ENCODE data around the gene CPHXL2.

Gene CPHXL2

GRCh38 chr16:75635036-75635435 lies 41.8 kb downstream of the CPHXL2 start:
- DNase-seq, result no peak

DNA sequence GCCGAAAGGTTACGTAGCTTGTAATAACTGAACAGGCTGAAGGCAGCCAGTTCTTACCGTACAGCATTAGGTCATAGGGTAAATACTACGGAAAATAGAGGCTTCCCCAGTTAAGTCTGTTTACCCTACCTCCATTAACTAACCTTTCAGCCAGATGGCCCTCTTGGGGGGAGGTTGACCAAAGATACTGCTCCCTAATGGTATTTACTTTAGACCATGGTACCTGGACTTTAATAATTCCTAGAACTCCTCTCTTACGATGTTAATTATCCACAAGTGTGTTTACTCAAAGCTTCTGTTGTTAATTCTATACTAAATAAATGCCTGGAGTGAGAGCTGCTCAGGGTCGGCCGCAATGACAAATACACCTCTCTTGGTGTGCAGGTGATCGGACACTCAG lies 44.0 kb downstream of the CPHXL2 start:
- no peak for DNase-seq

DNA sequence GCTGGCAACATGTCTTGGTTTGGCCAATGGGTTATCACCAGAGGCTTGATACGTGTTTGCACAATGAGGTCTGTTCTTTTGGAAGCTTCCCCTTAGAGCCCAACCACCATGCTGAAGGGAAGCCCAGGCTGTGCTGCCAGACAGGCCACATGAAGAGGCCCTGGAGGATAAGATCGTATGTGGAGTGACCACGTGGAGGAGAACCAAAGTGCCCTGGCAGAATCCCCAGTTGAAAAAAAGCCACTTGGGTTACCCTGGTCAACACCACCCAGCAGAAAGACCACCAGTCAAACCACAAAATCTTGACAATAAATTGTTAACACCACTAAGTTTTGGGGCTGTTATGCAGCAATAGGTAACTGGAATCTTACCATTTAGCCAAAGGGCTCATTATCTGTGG lies 46.8 kb downstream of the CPHXL2 start:
- DNase-seq, result no peak

DNA sequence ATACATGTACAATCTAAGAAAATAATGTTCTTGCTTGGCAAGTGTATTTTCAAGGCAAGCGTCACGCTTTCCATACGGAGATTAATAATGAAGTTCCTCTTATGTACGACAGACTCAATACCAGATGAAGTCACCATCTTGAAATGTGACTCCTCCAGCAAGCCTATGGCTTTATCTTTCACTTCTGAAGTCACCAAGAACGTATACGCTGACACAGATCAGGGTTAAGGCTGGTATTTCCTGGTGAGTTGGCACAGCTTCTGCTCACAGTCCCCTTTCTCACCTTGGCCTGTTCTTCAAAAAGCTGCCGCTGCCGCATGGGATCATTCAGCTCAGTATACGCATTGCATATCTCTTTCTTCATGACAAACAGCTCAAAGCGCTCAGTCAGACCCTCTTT lies 47.7 kb downstream of the CPHXL2 start:
- DNase-seq, result no peak

DNA sequence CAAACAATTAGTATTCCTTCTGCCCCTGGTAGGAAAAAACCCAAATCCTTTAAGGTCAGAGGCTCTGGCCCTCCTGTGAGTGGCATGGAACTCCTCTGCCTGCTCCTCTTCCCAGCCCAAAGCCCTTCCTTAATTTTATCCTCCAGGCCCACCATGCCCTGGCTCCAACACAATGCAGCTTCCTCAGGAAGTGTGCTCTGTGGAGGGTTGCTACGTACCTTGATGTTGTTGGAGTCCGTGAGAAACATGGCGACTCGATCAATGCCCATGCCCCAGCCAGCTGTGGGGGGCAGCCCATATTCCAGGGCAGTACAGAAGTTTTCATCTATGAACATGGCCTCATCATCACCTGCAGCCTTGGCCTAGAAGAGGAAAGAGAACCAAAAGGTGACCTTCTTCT lies 48.5 kb downstream of the CPHXL2 start:
- DNase-seq, result no peak

GRCh38 chr16:75627851-75628250 lies 49.0 kb downstream of the CPHXL2 start:
- no peak for DNase-seq

GRCh38 chr16:75626806-75627205 lies 50.0 kb downstream of the CPHXL2 start:
- DNase-seq, result no peak

GRCh38 chr16:75624921-75625334 lies 51.9 kb downstream of the CPHXL2 start:
- no peak for DNase-seq

GRCh38 chr16:75622761-75623605 lies 53.8 kb downstream of the CPHXL2 start, which contains the start of gene ADAT1:
Gene ADAT1 (minus strand): TSS chr16:75623281. CDS start chr16:75620799, 2,482 bp downstream.
- peak; percentile 95 for DNase-seq

DNA sequence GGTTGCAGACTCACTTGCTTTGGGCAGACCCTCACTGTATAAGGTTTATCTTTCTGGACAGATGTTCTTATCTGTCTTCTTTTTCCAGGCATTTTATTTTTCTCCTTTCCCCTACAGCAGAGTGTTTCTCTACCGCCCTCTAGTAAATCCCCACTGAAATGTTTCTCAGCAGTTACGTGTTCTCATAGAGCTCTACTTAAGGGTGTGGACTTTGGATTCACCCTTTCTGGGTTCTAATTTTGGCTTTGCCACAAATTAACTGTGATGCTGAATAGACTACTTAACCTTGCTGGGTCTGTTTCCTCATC lies 55.7 kb downstream of the CPHXL2 start:
- DNase-seq, result peak; percentile 15

GRCh38 chr16:75620326-75621169 lies 56.3 kb downstream of the CPHXL2 start:
- DNase-seq, result no peak

DNA sequence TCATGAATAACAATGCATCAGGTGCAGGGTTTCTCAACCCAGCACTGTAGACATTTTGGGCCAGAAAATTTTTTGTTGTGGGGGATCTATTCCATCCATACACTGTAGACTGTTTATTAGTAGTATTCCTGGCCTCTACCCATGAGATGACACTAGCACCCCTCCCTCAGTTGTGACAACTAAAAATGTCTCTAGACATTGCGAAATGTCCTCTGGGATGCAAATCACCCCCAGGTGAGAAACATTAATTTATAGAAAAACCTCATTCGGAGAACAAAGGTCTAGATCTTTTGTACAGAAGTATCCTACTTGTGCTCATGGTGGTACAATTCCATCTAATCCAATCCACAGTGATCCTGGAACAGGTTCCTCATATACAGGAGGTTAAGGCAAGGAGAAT lies 58.0 kb downstream of the CPHXL2 start:
- no peak for DNase-seq

GRCh38 chr16:75617121-75617520 lies 59.7 kb downstream of the CPHXL2 start:
- DNase-seq, result no peak

DNA sequence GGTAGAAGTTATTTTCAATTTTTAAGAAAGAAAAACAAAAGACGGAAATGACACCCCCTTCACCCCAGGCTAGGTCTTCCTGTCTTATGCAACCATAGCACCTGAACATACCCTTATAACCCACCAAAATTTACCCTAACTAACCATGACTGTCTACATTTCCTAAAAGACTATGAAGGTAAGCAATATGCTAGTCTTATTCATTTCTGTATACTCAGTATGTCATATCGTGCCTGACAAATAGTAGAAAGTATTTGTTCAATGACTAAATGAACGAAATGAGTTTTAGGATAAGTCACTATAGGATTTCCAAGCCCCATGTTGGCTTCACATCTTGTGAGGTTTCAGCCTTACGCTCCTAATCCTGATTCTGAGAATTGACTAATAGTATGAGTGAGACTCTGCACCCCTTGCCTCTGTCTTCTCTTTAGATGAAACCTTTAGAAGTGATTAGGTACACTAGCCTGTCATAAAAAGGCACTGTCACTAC lies 60.2 kb downstream of the CPHXL2 start:
- no peak for DNase-seq

- DNase-seq, result no peak
These were observed 61.2 kb downstream of the CPHXL2 start for GRCh38 chr16:75615619-75616018.

DNA sequence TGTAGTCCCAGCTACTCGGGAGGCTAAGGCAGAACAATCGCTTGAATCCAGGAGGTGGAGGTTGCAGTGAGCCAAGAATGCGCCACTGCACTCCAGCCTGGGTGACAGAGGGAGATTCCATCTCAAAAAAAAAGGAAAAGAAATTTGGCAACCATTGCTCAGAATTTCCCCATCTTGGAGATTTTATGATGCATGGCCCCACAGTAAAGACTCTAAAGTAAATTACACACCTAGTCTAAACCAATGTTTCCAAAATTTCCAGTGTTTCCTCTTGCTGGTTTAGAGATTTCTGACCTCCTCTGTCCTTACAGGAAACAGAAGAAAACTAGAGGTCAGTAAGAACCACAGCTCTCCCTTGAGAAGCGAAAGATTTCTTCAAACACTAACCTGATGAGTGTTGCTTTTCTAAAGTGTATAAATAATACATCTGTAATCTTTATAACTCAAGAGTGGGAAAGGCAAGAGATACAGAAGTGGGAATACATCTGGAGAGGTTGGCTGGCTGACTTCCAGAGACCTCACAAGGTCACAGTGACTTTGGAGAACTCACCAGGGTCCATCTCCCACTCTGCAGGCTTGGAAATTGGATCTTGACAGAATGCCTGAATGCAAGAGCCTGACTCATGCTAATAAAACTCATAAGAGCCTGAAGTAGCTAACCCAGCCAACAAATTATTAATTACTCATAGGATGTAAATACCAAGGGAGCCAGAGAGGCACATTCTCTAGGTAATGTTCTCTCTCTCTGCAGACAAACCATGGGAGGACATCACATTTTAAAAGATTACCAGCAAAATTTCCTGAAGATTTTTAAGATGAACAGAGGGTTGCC lies 62.5 kb downstream of the CPHXL2 start:
- DNase-seq, result no peak

All from NCI-H1694 (cell line).